Measurements from ENCODE around the gene MAST2.
"Not testable (repeated sequence)": the region's sequence is repeated elsewhere in the genome, so short reads cannot be mapped to it uniquely, and the experiment has no call there.

Gene MAST2

GRCh38 chr1:45934947-45935346 is 131.5 kb downstream of the MAST2 start:
- TF ChIP-seq CTCF (conservative IDR thresholded peaks at IDR 0.05; ENCODE audit: low read depth, low read length) = no peak
- H3K4me3 ChIP-seq (ENCODE audit: low read length) = no peak overlapping the region
- DNase-seq (ENCODE audit: low read depth) = no peak

GRCh38 chr1:45938029-45938428 is 134.6 kb downstream of the MAST2 start:
- TF ChIP-seq CTCF (conservative IDR thresholded peaks at IDR 0.05; ENCODE audit: low read depth, low read length) = no peak
- H3K4me3 ChIP-seq (ENCODE audit: low read length) = no peak overlapping the region
- no peak for DNase-seq (ENCODE audit: low read depth)

DNA sequence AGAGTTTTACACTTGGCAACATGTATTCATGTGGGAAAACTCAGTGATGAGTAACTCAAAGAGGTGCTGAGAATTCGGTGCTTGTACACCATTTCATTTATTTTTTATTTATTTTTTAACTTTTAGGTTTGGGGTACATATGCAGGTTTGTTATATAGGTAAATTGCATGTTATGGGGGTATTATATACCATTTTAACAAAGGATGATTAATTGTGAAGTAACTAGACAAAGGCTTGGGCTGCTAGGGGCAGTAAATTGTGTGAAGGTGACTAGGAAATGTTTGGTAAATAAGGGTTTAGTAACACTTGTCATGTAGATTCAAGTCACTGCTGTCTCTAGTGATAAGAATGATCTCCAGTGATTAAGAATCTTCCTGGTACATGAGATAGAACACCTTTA is 139.0 kb downstream of the MAST2 start:
- no peak overlapping the region for H3K4me3 ChIP-seq (ENCODE audit: low read length)
- DNase-seq (ENCODE audit: low read depth) = no peak
- TF ChIP-seq CTCF (conservative IDR thresholded peaks at IDR 0.05; ENCODE audit: low read depth, low read length) = no peak

- H3K4me3 ChIP-seq (ENCODE audit: low read length) = no peak overlapping the region
- no peak for TF ChIP-seq CTCF (conservative IDR thresholded peaks at IDR 0.05; ENCODE audit: low read depth, low read length)
- no peak for DNase-seq (ENCODE audit: low read depth)
These were observed 139.8 kb downstream of the MAST2 start for GRCh38 chr1:45943185-45943584.

GRCh38 chr1:45945426-45945825 is 142.0 kb downstream of the MAST2 start:
- DNase-seq (ENCODE audit: low read depth) = peak; percentile 64
- TF ChIP-seq CTCF (conservative IDR thresholded peaks at IDR 0.05; ENCODE audit: low read depth, low read length) = no peak
- H3K4me3 ChIP-seq (ENCODE audit: low read length) = no peak overlapping the region

DNA sequence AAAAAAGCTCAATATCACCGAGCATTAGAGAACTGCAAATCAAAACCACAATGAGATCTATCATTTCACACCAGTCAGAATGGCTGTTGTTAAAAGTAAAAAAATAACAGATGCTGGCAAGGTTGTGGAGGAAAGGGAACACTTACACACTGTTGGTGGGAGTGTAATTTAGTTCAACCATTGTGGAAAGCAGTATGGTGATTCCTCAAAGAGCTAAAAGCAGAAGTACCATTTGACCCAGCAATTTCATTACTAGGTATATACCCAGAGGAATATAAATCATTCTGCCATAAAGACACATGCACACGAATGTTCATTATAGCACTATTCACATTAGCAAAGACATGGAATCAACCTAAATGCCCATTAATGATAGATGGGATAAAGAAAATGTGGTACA is 146.1 kb downstream of the MAST2 start:
- not testable (repeated sequence) for H3K4me3 ChIP-seq (ENCODE audit: low read length); DNase-seq (ENCODE audit: low read depth)

DNA sequence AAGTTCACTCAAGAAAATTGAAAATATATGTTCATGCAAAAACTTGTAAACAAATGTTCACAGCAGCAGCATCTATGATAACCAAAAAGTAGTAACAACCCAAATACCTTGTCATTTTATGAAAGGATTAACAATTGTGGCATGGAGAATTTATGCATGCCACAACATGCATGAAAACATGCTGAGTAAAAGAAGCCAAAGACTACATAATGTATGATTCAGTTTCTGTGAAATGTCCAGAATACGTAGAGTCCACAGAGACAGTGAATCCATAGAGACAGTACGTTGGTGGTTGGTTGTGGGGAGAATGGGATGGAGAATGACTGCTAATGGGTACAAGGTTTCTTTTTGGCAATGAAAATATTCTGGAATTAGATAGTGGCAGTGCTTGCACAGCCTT is 148.7 kb downstream of the MAST2 start:
- TF ChIP-seq CTCF (conservative IDR thresholded peaks at IDR 0.05; ENCODE audit: low read depth, low read length) = no peak
- DNase-seq (ENCODE audit: low read depth) = no peak
- no peak overlapping the region for H3K4me3 ChIP-seq (ENCODE audit: low read length)

Data from retinal pigment epithelial cell (primary cell).